ENCODE data around the gene TOM1L2.

TOM1L2 gene

GRCh38 chr17:17816831-17817551, 155.2 kb downstream of the TOM1L2 start:
- Histone ChIP-seq H3K36me3 (ENCODE audit: insufficient read depth, low read length) (peaks cover 25% of the 10 kb centered on the region; the same call in 1 of the 2 replicates), H3K4me1 (ENCODE audit: control insufficient read depth, insufficient read depth, low read length, unreplicated experiment) (peaks cover 33% of the 10 kb centered on the region), H3K27me3 (ENCODE audit: insufficient read depth, low read length) (no peaks in the 10 kb centered on the region), H3K27ac (ENCODE audit: low read depth, low read length) (no peak overlapping the region), H3K79me2 (ENCODE audit: control insufficient read depth, insufficient read depth, low read length, unreplicated experiment) (peaks cover 7% of the 10 kb centered on the region), H2AFZ (ENCODE audit: low read length, unreplicated experiment) (no peak overlapping the region), H3K4me3 (ENCODE audit: low read depth, low read length) (no peak overlapping the region)

- Histone ChIP-seq H3K4me1 (ENCODE audit: control insufficient read depth, insufficient read depth, low read length, unreplicated experiment) (peaks cover 27% of the 10 kb centered on the region), H2AFZ (ENCODE audit: low read length, unreplicated experiment) (no peak overlapping the region), H3K27me3 (ENCODE audit: insufficient read depth, low read length) (no peaks in the 10 kb centered on the region), H3K4me3 (ENCODE audit: low read depth, low read length) (no peak overlapping the region), H3K27ac (ENCODE audit: low read depth, low read length) (no peak overlapping the region), H3K79me2 (ENCODE audit: control insufficient read depth, insufficient read depth, low read length, unreplicated experiment) (peaks cover under 1% of the 10 kb centered on the region), H3K36me3 (ENCODE audit: insufficient read depth, low read length) (peaks cover 25% of the 10 kb centered on the region; the same call in 1 of the 2 replicates)
Observed at GRCh38 chr17:17816240-17816814, 155.9 kb downstream of the TOM1L2 start.

GRCh38 chr17:17815436-17816200, 156.6 kb downstream of the TOM1L2 start:
- no peak overlapping the region for H2AFZ ChIP-seq (ENCODE audit: low read length, unreplicated experiment)
- no peaks in the 10 kb centered on the region for H3K27me3 ChIP-seq (ENCODE audit: insufficient read depth, low read length)
- H3K36me3 ChIP-seq (ENCODE audit: insufficient read depth, low read length) = peaks cover 29% of the 10 kb centered on the region; the same call in 1 of the 2 replicates
- peaks cover 21% of the 10 kb centered on the region for H3K4me1 ChIP-seq (ENCODE audit: control insufficient read depth, insufficient read depth, low read length, unreplicated experiment)
- no peak overlapping the region for H3K27ac ChIP-seq (ENCODE audit: low read depth, low read length)
- H3K79me2 ChIP-seq (ENCODE audit: control insufficient read depth, insufficient read depth, low read length, unreplicated experiment) = no peaks in the 10 kb centered on the region
- H3K4me3 ChIP-seq (ENCODE audit: low read depth, low read length) = no peak overlapping the region

- no peak overlapping the region for H2AFZ ChIP-seq (ENCODE audit: low read length, unreplicated experiment)
- no peaks in the 10 kb centered on the region for H3K79me2 ChIP-seq (ENCODE audit: control insufficient read depth, insufficient read depth, low read length, unreplicated experiment)
- no peaks in the 10 kb centered on the region for H3K27me3 ChIP-seq (ENCODE audit: insufficient read depth, low read length)
- H3K36me3 ChIP-seq (ENCODE audit: insufficient read depth, low read length) = peaks cover 32% of the 10 kb centered on the region; the same call in 1 of the 2 replicates
- H3K27ac ChIP-seq (ENCODE audit: low read depth, low read length) = no peak overlapping the region
- H3K4me3 ChIP-seq (ENCODE audit: low read depth, low read length) = no peak overlapping the region
- peaks cover 15% of the 10 kb centered on the region for H3K4me1 ChIP-seq (ENCODE audit: control insufficient read depth, insufficient read depth, low read length, unreplicated experiment)
Observed at GRCh38 chr17:17815062-17815406, 157.2 kb downstream of the TOM1L2 start.

- H3K4me1 ChIP-seq (ENCODE audit: control insufficient read depth, insufficient read depth, low read length, unreplicated experiment) = peaks cover 9% of the 10 kb centered on the region
- H3K27ac ChIP-seq (ENCODE audit: low read depth, low read length) = no peak overlapping the region
- H3K4me3 ChIP-seq (ENCODE audit: low read depth, low read length) = no peak overlapping the region
- H2AFZ ChIP-seq (ENCODE audit: low read length, unreplicated experiment) = no peak overlapping the region
- H3K27me3 ChIP-seq (ENCODE audit: insufficient read depth, low read length) = no peaks in the 10 kb centered on the region
- H3K79me2 ChIP-seq (ENCODE audit: control insufficient read depth, insufficient read depth, low read length, unreplicated experiment) = no peaks in the 10 kb centered on the region
- peaks cover 32% of the 10 kb centered on the region; the same call in 1 of the 2 replicates for H3K36me3 ChIP-seq (ENCODE audit: insufficient read depth, low read length)
Observed at GRCh38 chr17:17814162-17815061, 157.8 kb downstream of the TOM1L2 start.

GRCh38 chr17:17813725-17814095, 158.5 kb downstream of the TOM1L2 start:
- no peaks in the 10 kb centered on the region for H3K27me3 ChIP-seq (ENCODE audit: insufficient read depth, low read length)
- H3K79me2 ChIP-seq (ENCODE audit: control insufficient read depth, insufficient read depth, low read length, unreplicated experiment) = no peaks in the 10 kb centered on the region
- no peak overlapping the region for H3K4me3 ChIP-seq (ENCODE audit: low read depth, low read length)
- H3K4me1 ChIP-seq (ENCODE audit: control insufficient read depth, insufficient read depth, low read length, unreplicated experiment) = peaks cover 5% of the 10 kb centered on the region
- no peak overlapping the region for H2AFZ ChIP-seq (ENCODE audit: low read length, unreplicated experiment)
- H3K36me3 ChIP-seq (ENCODE audit: insufficient read depth, low read length) = peaks cover 25% of the 10 kb centered on the region; the same call in 1 of the 2 replicates
- H3K27ac ChIP-seq (ENCODE audit: low read depth, low read length) = no peak overlapping the region

GRCh38 chr17:17813055-17813724, 159.0 kb downstream of the TOM1L2 start:
- H3K36me3 ChIP-seq (ENCODE audit: insufficient read depth, low read length) = peaks cover 19% of the 10 kb centered on the region; the same call in 1 of the 2 replicates
- no peaks in the 10 kb centered on the region for H3K79me2 ChIP-seq (ENCODE audit: control insufficient read depth, insufficient read depth, low read length, unreplicated experiment)
- H2AFZ ChIP-seq (ENCODE audit: low read length, unreplicated experiment) = no peak overlapping the region
- H3K27ac ChIP-seq (ENCODE audit: low read depth, low read length) = no peak overlapping the region
- peaks cover 1% of the 10 kb centered on the region for H3K4me1 ChIP-seq (ENCODE audit: control insufficient read depth, insufficient read depth, low read length, unreplicated experiment)
- no peak overlapping the region for H3K4me3 ChIP-seq (ENCODE audit: low read depth, low read length)
- no peaks in the 10 kb centered on the region for H3K27me3 ChIP-seq (ENCODE audit: insufficient read depth, low read length)

GRCh38 chr17:17812211-17813054, 159.8 kb downstream of the TOM1L2 start:
- no peak overlapping the region for H3K4me3 ChIP-seq (ENCODE audit: low read depth, low read length)
- no peaks in the 10 kb centered on the region for H3K4me1 ChIP-seq (ENCODE audit: control insufficient read depth, insufficient read depth, low read length, unreplicated experiment)
- H2AFZ ChIP-seq (ENCODE audit: low read length, unreplicated experiment) = no peak overlapping the region
- no peaks in the 10 kb centered on the region for H3K27me3 ChIP-seq (ENCODE audit: insufficient read depth, low read length)
- no peak overlapping the region for H3K27ac ChIP-seq (ENCODE audit: low read depth, low read length)
- H3K36me3 ChIP-seq (ENCODE audit: insufficient read depth, low read length) = peaks cover 19% of the 10 kb centered on the region; the same call in 1 of the 2 replicates
- H3K79me2 ChIP-seq (ENCODE audit: control insufficient read depth, insufficient read depth, low read length, unreplicated experiment) = no peaks in the 10 kb centered on the region

GRCh38 chr17:17811381-17812210, 160.6 kb downstream of the TOM1L2 start:
- no peaks in the 10 kb centered on the region for H3K79me2 ChIP-seq (ENCODE audit: control insufficient read depth, insufficient read depth, low read length, unreplicated experiment)
- no peak overlapping the region for H3K27ac ChIP-seq (ENCODE audit: low read depth, low read length)
- peaks cover 14% of the 10 kb centered on the region; the same call in 1 of the 2 replicates for H3K36me3 ChIP-seq (ENCODE audit: insufficient read depth, low read length)
- no peaks in the 10 kb centered on the region for H3K4me1 ChIP-seq (ENCODE audit: control insufficient read depth, insufficient read depth, low read length, unreplicated experiment)
- H2AFZ ChIP-seq (ENCODE audit: low read length, unreplicated experiment) = no peak overlapping the region
- no peak overlapping the region for H3K4me3 ChIP-seq (ENCODE audit: low read depth, low read length)
- H3K27me3 ChIP-seq (ENCODE audit: insufficient read depth, low read length) = no peaks in the 10 kb centered on the region

All from ACC112 (cell line).